NCI-H1694 treated with DMSO at 0.1 percent for 48 hours (cell line): ENCODE measurements around the gene PCDHB1.

Source experiments
- DNase-seq: peaks from one replicate; lab custom pipeline; 2025; lab: John Stamatoyannopoulos, UW

The PCDHB1 gene

GRCh38 chr5:141050622-141051520 is at the start of gene PCDHB1:
Gene PCDHB1 (plus strand): TSS chr5:141051374. CDS start chr5:141051471, 97 bp downstream.
- DNase-seq, result no peak

- DNase-seq, result no peak
Measured at GRCh38 chr5:141001446-141001843, 49.7 kb upstream of the PCDHB1 start.

GRCh38 chr5:141001844-141002604 is 49.1 kb upstream of the PCDHB1 start:
- DNase-seq, result no peak

- DNase-seq, result no peak
Measured at GRCh38 chr5:141002605-141002965, 48.6 kb upstream of the PCDHB1 start.

- DNase-seq, result no peak
Measured at GRCh38 chr5:141003031-141003430, 48.1 kb upstream of the PCDHB1 start.

- DNase-seq, result no peak
Measured at GRCh38 chr5:141003791-141004611, 47.2 kb upstream of the PCDHB1 start.

- no peak for DNase-seq
Measured at GRCh38 chr5:141007791-141008190, 43.4 kb upstream of the PCDHB1 start.

GRCh38 chr5:141010047-141010793 is 41.0 kb upstream of the PCDHB1 start:
- no peak for DNase-seq

GRCh38 chr5:141017943-141018342 is 33.2 kb upstream of the PCDHB1 start:
- DNase-seq, result no peak

GRCh38 chr5:141022384-141022783 is 28.8 kb upstream of the PCDHB1 start:
- DNase-seq, result no peak

GRCh38 chr5:141031006-141031405 is 20.2 kb upstream of the PCDHB1 start:
- no peak for DNase-seq

- DNase-seq, result no peak
Measured at GRCh38 chr5:141032626-141033025, 18.5 kb upstream of the PCDHB1 start.

- no peak for DNase-seq
Measured at GRCh38 chr5:141039061-141039460, 12.1 kb upstream of the PCDHB1 start.

- DNase-seq, result no peak
Measured at GRCh38 chr5:141039517-141039916, 11.7 kb upstream of the PCDHB1 start.

- peak; percentile 85 for DNase-seq
Measured at GRCh38 chr5:141040093-141040770, 10.9 kb upstream of the PCDHB1 start.

- DNase-seq, result peak; percentile 97
Measured at GRCh38 chr5:141040771-141041426, 10.3 kb upstream of the PCDHB1 start.

- no peak for DNase-seq
Measured at GRCh38 chr5:141041427-141041785, 9.8 kb upstream of the PCDHB1 start.

GRCh38 chr5:141042555-141042954 is 8.6 kb upstream of the PCDHB1 start:
- DNase-seq, result no peak

GRCh38 chr5:141051521-141051866 is 320 bp downstream of the PCDHB1 start:
- DNase-seq, result no peak

GRCh38 chr5:141077826-141078225 is 26.7 kb downstream of the PCDHB1 start:
- no peak for DNase-seq

- no peak for DNase-seq
Measured at GRCh38 chr5:141082228-141082627, 31.1 kb downstream of the PCDHB1 start.
